H54 (cell line): ENCODE data around the gene ACOT4.
A peak's percentile ranks its signal among the peaks of the same experiment; 100 is the strongest.
"Not testable (repeated sequence)": the region's sequence is repeated elsewhere in the genome, so short reads cannot be mapped to it uniquely, and the experiment has no call there.

ENCODE experiments used
- DNase-seq: peaks from one replicate; pipeline ENCODE4 v3.0.0; 2011; ENCODE audit warnings: low spot score, mixed read lengths; ENCODE audit not compliant: insufficient read length
- FAIRE-seq: peaks from 3 replicates; lab custom pipeline; 2011; peaks lifted over from hg19 to GRCh38; lab: Jason Lieb, UNC
- POLR2A ChIP-seq: IDR thresholded peaks from 2 replicates; pipeline ENCODE4 v1.6.1; 2011; ENCODE audit warnings: low read depth, mild to moderate bottlenecking, low read length

The ACOT4 gene

GRCh38 chr14:73613046-73613383 is 21.3 kb downstream of the ACOT4 start:
- DNase-seq (no peak), FAIRE-seq (no peak)
- no peak for TF ChIP-seq POLR2A

- FAIRE-seq = no peak
- no peak for DNase-seq
- no peak for TF ChIP-seq POLR2A
These were observed 21.8 kb downstream of the ACOT4 start for GRCh38 chr14:73613419-73613963.

- FAIRE-seq = no peak
- TF ChIP-seq POLR2A = no peak
- DNase-seq = no peak
These were observed 25.2 kb downstream of the ACOT4 start for GRCh38 chr14:73616831-73617230.

GRCh38 chr14:73619524-73619923 is 27.9 kb downstream of the ACOT4 start:
- no peak for DNase-seq
- TF ChIP-seq POLR2A = no peak
- FAIRE-seq = no peak

- DNase-seq = no peak
- no peak for TF ChIP-seq POLR2A
- no peak for FAIRE-seq
These were observed 28.6 kb downstream of the ACOT4 start for GRCh38 chr14:73620268-73620667.

- no peak for DNase-seq
- no peak for TF ChIP-seq POLR2A
- no peak for FAIRE-seq
These were observed 31.9 kb downstream of the ACOT4 start for GRCh38 chr14:73623504-73624054.

GRCh38 chr14:73625706-73626105 is 34.0 kb downstream of the ACOT4 start:
- DNase-seq (no peak), FAIRE-seq (no peak)
- TF ChIP-seq POLR2A = no peak

GRCh38 chr14:73627151-73627558 is 35.5 kb downstream of the ACOT4 start:
- no peak for TF ChIP-seq POLR2A
- FAIRE-seq (no peak), DNase-seq (no peak)

GRCh38 chr14:73630009-73630780 is 38.5 kb downstream of the ACOT4 start:
- no peak for DNase-seq
- FAIRE-seq = no peak

GRCh38 chr14:73633116-73634010 is 41.7 kb downstream of the ACOT4 start:
- FAIRE-seq (peak; percentile 65), DNase-seq (peak; percentile 74)
- no peak for TF ChIP-seq POLR2A

More at GRCh38 chr14:73630009-73630780, 38.5 kb downstream of the ACOT4 start:
- no peak for TF ChIP-seq POLR2A

- FAIRE-seq (no peak), DNase-seq (no peak)
- no peak for TF ChIP-seq POLR2A
These were observed 42.5 kb downstream of the ACOT4 start for GRCh38 chr14:73634011-73634833.

GRCh38 chr14:73636355-73636754 is 44.7 kb downstream of the ACOT4 start:
- DNase-seq, FAIRE-seq: not testable (repeated sequence)

- no peak for TF ChIP-seq POLR2A
- no peak for DNase-seq
- FAIRE-seq = no peak
These were observed 46.2 kb downstream of the ACOT4 start for GRCh38 chr14:73637830-73638229.
